GM10847 (cell line): ENCODE results near the gene HTR3A.

Experiments
- POLR2A ChIP-seq: IDR thresholded peaks from 2 replicates; pipeline ENCODE4 v1.6.1; 2011; ENCODE audit not compliant: insufficient read length; ENCODE audit errors: extremely low read depth

The HTR3A gene

GRCh38 chr11:113997473-113997872 lies 22.6 kb downstream of the HTR3A start:
- no peak for TF ChIP-seq POLR2A

GRCh38 chr11:113998574-113998973 lies 23.7 kb downstream of the HTR3A start:
- no peak for TF ChIP-seq POLR2A

DNA sequence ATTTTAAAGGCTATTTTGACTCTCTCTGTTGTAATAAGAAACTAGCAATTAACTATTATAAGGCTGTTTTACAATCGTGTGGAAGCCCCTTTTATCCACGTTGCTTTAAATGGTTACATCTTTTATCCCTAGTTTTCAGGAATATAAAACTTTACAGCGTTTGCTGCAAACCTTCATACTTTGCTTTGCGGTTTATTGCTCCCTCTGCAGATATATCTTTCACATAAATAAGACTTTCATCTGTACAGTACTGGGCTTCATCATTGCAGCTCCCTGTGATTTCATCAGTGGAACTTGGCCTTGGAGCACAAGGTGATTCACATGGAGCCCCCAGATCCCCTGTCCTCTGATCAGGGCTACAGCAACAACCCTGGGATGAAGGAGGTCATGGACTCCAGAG lies 25.6 kb downstream of the HTR3A start:
- no peak for TF ChIP-seq POLR2A

DNA sequence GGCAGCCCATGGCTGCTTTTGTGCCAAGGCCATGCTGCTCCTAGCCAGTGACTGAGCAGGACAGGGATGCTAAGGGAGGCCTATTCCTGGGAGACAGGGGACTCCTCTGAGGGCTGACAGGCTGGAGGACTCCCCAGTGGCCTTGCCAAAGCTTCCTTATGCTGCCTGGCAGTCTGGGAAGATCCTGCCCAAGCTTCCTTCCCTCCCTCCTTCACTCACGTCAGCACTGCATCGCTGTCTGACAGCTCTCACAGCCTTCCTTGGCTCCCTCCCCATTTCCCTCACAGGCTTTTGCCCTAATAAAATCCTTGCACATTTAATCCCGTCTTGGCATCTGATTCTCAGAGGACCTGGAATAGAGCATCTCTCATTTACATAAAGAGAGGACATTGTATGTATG lies 26.5 kb downstream of the HTR3A start:
- no peak for TF ChIP-seq POLR2A

DNA sequence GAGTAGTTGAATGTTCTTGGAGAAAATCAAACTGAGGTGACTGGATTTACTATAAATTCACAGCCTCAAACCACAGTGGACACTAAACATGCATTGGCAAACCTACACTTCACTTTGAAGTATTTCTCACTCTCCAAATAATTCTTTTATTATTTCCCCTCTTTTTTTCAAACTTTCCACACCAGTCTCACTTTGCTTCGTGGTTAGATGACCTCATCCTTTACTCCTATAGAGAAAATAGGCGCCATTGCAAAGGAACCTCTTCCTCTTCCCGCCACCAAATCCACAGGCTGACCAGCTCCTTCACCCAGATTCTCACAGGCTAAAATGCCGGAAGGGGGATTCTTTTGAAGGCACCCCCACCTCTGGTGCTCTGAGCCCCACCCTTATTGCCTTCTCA lies 33.4 kb downstream of the HTR3A start:
- TF ChIP-seq POLR2A: no peak

GRCh38 chr11:114010931-114011330 lies 36.0 kb downstream of the HTR3A start:
- no peak for TF ChIP-seq POLR2A

DNA sequence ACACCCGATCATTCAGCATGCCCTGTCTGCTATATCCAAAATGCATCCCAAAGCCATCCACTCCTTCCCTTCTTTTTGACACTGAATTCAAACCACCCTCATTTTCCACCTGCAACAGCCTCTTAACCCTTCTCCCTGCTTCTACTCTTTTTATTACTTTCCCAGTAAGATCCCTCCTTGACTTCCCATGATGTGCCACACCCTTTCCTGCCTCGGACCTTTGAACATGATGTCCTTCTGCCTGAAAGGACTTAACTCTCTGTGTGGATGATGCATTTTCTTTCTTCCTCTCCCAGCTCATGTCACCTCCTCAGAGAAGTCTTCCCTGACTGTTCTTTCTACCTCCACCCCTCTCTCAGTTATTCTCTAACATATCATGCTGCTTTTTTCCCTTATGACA lies 36.5 kb downstream of the HTR3A start:
- TF ChIP-seq POLR2A: no peak

- TF ChIP-seq POLR2A: no peak
Measured at GRCh38 chr11:114015117-114015516, 40.2 kb downstream of the HTR3A start.

- TF ChIP-seq POLR2A: no peak
Measured at GRCh38 chr11:114016986-114017385, 42.1 kb downstream of the HTR3A start.

GRCh38 chr11:114017723-114018122 lies 42.8 kb downstream of the HTR3A start:
- TF ChIP-seq POLR2A: no peak

- TF ChIP-seq POLR2A: no peak
Measured at GRCh38 chr11:114019046-114019445, 44.1 kb downstream of the HTR3A start.

DNA sequence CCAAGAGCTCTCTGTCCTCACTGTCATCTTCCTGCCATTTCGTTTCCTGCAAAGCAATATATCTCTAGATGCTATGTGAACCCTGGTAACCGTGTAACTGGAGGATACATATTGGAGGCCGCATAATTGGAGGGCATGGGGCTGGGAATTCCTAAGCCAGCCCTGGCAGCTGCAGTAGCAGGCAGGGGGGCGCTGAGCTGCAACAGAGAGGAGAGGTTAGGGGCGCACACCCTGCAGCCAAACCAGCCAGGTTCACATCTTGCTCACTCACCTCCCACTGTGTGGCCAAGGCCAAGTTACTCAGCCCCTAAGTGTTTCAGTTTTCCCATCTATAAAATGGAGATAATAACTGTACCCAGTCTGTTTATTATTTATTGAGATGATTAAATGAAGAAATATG lies 44.7 kb downstream of the HTR3A start:
- no peak for TF ChIP-seq POLR2A

DNA sequence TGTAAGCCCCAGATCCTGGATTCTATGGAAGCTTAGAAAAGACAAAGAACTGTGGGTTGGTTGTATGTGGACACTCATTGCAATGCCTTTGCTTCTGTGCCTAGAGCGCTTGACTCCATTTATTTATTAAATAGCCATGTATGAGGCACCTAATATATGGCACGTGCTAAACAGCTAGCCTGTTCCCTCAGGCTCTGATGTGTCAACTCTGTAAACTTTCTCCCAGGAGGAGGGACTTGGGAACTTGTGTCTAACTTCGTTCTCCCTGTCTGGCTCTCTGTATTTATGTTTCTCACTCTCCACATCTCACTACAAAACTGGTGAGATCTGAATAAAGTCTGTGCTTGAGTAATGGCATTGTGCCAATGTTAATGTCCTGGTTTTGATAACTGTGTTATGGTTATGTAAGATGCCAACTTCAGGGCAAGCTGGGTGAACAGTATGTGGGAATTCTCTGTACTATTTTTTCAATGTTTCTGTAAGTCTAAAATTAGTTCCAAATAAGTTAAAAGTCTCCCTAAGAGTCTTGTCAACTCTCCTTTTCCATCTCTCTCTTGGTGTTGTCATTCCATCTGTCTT lies 50.5 kb downstream of the HTR3A start:
- TF ChIP-seq POLR2A: no peak

GRCh38 chr11:114026355-114026754 lies 51.4 kb downstream of the HTR3A start:
- TF ChIP-seq POLR2A: no peak

GRCh38 chr11:114027391-114027790 lies 52.5 kb downstream of the HTR3A start:
- no peak for TF ChIP-seq POLR2A

DNA sequence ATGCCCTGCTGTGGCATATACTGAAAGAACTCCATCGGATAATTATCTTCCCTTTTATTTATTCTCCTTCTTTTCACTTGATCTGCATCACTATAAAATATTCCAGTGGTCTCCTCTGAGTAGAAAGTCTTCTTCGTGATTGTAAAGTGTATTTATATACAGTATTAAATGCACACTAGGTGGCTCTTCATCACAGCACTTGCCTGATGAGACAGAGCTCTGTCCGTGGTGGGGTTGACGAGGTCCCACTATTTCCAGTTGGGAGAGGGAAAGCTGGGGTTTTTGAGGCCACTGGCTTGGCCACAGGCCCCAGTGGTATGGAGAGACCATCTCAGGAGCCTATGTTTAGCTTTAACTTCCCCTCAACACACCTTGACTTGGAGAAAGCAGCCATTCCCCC lies 53.0 kb downstream of the HTR3A start:
- no peak for TF ChIP-seq POLR2A

DNA sequence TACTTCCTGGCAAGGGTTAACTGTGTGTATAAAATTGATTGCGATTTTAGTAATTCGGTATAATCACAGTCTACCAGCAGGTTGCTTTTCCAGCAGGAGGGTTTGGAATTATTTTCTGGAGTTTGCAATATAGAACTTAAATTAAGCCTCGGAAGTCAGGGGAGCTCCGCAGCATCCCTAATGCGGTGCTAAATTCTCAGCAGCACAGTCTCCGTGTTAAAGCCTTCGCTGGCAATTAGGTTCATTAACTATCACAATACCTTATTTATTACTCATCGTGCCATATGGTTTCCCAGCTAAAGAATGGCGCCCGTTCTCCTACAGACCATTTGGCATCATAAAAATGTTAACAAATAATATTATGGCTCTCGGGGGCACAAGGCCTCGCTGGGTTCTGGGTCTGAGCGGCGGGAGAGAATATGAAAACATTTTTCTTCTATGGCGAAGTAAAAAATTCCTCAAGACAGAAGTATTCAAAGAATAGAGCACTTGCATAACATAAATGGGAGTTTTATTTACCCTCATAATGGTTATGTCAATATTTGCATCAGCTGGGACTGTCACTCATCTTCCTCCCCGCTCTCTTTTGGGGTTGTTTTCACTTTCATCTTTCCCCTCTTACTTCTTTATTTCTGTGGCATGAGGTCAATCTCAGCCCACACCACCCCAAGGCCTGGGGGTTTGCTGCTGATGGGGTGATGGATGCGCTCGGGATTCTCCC lies 56.5 kb downstream of the HTR3A start:
- no peak for TF ChIP-seq POLR2A

DNA sequence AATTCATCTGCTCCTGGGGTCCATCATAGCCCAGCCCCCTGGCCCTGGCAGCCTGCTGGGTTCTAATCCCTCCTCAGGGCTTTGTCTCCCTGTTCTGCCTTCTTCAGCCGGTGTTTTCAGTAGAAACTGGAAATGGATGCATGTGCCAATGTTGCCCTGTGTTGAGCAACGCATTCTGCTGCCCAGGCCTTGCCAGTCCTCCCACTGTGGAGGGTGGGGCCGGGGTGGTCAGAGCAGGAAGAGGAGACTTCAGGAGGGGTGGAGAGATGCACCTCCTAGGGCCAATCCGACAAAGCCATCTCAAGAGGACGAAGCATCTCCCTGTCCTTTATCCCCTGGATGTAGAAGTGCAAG lies 57.0 kb downstream of the HTR3A start:
- no peak for TF ChIP-seq POLR2A

DNA sequence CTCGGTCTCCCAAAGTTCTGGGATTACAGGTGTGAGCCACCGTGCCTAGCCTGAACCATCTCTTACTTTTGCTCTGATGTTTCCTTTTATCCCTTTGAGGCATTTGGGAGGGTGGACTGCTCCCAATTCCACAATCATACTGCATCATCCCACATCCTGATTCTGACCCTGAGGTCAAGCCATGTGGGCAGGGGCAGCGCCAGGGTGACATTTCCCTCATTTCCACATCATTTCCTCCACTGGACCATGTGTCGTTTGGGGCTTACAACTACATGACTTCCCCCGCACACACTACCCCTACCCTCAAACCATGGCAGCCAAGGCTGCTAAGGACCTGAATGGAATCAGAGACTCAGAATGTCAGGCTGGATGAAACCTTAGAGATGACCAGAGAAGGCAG lies 58.2 kb downstream of the HTR3A start:
- TF ChIP-seq POLR2A: no peak
